ENCODE results near the gene SORCS3. TPM values are rescaled to one million over a fixed set of nuclear protein-coding genes. Genes with fewer than 3 reads are reported as not detected.

Gene SORCS3
- total and polyA plus RNA-seq, 4 donors = 0.93 TPM; not detected in 3

DNA sequence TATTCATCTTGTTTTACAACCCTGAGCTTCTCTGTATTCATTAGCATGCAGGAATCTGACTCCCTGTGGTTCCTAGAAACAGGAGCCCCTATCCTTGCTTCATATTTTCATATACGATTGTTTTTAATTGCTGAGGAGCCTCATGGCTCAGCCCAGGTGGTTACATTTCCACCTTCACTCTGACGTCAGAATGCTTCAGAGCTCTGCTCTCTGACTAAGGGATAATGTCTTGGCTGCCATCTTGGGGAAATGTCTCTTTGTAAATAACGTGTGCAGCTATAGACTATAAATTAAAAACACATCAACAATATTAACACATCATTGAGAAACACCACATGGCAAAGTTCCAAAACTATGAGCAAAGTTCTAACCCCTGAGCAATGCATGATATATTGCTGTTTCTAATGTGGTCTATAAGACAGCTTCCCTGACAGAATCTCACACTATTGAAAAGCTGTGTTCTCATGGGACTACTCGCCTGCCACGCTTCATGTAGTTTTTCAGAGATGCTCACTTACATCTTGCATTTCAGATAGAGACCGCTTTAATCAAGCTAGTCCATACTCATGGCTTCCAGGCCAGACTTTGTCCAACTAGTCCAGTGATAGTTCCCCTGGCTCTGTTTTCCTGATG is 227.0 kb downstream of the SORCS3 start:
- Histone ChIP-seq H3K4me3 (ENCODE audit: low read depth in 1 of 3, low read length in 3 of 3) (no peak overlapping the region), H3K9me3 (ENCODE audit: control insufficient read depth in 4 of 4, low read length in 3 of 4) (peaks cover 0 to 2% (median 0%) of the 10 kb centered on the region in 4 donors), H3K36me3 (ENCODE audit: control insufficient read depth in 4 of 4, insufficient read depth in 3 of 4, low read depth in 1 of 4, low read length in 3 of 4) (no peaks in the 10 kb centered on the region), H3K4me1 (ENCODE audit: control insufficient read depth in 4 of 4, insufficient read depth in 4 of 4, low read length in 3 of 4) (no peaks in the 10 kb centered on the region), H3K27ac (ENCODE audit: low read depth in 1 of 2, low read length in 2 of 2) (no peak overlapping the region), H3K9ac (ENCODE audit: low read depth in 1 of 2, low read length in 2 of 2) (no peak overlapping the region), H3K27me3 (ENCODE audit: control insufficient read depth in 4 of 4, insufficient read depth in 4 of 4, low read length in 3 of 4) (peaks cover 0 to 3% (median 1%) of the 10 kb centered on the region in 4 donors)
- 74% methylated on average over 6 of the region's 6 CpGs for WGBS
- TF ChIP-seq SP1 (IDR thresholded peaks at IDR 0.05) (no peak), HNF4G (IDR thresholded peaks at IDR 0.05) (no peak), NR2F2 (IDR thresholded peaks at IDR 0.05) (no peak), FOXA2 (IDR thresholded peaks at IDR 0.05) (no peak), FOXA1 (IDR thresholded peaks at IDR 0.05) (no peak), EGR1 (IDR thresholded peaks at IDR 0.05; ENCODE audit: low read depth in 2 of 2) (no peak), RAD21 (IDR thresholded peaks at IDR 0.05) (no peak), TAF1 (conservative IDR thresholded peaks at IDR 0.05) (no peak), GABPA (IDR thresholded peaks at IDR 0.05 in 1 of 2, conservative IDR thresholded peaks at IDR 0.05 in 1 of 2) (no peak), YY1 (IDR thresholded peaks at IDR 0.05) (no peak)
- TF ChIP-seq, protein P1, sequence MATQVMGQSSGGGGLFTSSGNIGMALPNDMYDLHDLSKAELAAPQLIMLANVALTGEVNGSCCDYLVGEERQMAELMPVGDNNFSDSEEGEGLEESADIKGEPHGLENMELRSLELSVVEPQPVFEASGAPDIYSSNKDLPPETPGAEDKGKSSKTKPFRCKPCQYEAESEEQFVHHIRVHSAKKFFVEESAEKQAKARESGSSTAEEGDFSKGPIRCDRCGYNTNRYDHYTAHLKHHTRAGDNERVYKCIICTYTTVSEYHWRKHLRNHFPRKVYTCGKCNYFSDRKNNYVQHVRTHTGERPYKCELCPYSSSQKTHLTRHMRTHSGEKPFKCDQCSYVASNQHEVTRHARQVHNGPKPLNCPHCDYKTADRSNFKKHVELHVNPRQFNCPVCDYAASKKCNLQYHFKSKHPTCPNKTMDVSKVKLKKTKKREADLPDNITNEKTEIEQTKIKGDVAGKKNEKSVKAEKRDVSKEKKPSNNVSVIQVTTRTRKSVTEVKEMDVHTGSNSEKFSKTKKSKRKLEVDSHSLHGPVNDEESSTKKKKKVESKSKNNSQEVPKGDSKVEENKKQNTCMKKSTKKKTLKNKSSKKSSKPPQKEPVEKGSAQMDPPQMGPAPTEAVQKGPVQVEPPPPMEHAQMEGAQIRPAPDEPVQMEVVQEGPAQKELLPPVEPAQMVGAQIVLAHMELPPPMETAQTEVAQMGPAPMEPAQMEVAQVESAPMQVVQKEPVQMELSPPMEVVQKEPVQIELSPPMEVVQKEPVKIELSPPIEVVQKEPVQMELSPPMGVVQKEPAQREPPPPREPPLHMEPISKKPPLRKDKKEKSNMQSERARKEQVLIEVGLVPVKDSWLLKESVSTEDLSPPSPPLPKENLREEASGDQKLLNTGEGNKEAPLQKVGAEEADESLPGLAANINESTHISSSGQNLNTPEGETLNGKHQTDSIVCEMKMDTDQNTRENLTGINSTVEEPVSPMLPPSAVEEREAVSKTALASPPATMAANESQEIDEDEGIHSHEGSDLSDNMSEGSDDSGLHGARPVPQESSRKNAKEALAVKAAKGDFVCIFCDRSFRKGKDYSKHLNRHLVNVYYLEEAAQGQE (IDR thresholded peaks at IDR 0.05) = no peak
- TF ChIP-seq, protein P2, sequence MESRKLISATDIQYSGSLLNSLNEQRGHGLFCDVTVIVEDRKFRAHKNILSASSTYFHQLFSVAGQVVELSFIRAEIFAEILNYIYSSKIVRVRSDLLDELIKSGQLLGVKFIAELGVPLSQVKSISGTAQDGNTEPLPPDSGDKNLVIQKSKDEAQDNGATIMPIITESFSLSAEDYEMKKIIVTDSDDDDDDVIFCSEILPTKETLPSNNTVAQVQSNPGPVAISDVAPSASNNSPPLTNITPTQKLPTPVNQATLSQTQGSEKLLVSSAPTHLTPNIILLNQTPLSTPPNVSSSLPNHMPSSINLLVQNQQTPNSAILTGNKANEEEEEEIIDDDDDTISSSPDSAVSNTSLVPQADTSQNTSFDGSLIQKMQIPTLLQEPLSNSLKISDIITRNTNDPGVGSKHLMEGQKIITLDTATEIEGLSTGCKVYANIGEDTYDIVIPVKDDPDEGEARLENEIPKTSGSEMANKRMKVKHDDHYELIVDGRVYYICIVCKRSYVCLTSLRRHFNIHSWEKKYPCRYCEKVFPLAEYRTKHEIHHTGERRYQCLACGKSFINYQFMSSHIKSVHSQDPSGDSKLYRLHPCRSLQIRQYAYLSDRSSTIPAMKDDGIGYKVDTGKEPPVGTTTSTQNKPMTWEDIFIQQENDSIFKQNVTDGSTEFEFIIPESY (IDR thresholded peaks at IDR 0.05) = no peak
- TF ChIP-seq, protein P3, sequence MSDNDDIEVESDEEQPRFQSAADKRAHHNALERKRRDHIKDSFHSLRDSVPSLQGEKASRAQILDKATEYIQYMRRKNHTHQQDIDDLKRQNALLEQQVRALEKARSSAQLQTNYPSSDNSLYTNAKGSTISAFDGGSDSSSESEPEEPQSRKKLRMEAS (IDR thresholded peaks at IDR 0.05) = no peak
- TF ChIP-seq, protein P4, sequence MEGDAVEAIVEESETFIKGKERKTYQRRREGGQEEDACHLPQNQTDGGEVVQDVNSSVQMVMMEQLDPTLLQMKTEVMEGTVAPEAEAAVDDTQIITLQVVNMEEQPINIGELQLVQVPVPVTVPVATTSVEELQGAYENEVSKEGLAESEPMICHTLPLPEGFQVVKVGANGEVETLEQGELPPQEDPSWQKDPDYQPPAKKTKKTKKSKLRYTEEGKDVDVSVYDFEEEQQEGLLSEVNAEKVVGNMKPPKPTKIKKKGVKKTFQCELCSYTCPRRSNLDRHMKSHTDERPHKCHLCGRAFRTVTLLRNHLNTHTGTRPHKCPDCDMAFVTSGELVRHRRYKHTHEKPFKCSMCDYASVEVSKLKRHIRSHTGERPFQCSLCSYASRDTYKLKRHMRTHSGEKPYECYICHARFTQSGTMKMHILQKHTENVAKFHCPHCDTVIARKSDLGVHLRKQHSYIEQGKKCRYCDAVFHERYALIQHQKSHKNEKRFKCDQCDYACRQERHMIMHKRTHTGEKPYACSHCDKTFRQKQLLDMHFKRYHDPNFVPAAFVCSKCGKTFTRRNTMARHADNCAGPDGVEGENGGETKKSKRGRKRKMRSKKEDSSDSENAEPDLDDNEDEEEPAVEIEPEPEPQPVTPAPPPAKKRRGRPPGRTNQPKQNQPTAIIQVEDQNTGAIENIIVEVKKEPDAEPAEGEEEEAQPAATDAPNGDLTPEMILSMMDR (IDR thresholded peaks at IDR 0.05; ENCODE audit: low read depth, low read length, missing input control) = no peak
- TF ChIP-seq, protein P5, sequence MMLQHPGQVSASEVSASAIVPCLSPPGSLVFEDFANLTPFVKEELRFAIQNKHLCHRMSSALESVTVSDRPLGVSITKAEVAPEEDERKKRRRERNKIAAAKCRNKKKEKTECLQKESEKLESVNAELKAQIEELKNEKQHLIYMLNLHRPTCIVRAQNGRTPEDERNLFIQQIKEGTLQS (IDR thresholded peaks at IDR 0.05) = no peak
- DNase-seq (ENCODE audit: low spot score) = no peak

DNA sequence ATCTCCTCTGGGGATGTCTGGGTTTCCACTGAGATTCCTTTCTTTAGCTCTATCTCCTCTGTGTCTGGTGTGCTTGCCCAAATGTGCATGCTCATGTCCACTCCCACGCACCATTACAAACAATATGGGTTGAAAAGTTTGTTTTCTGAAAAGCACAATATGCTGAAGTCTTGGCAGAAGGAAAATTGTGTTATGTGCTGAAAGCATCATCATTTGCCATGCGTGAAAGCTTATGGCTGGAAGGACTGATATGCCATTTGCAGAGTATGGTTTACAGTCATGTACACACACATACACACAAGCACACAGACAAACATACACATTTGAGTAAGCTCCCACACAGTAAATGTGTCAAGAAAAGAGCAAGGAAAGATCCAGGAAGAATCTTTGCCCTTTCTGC is 231.6 kb downstream of the SORCS3 start:
- WGBS = 70% methylated on average over 2 of the region's 2 CpGs
- Histone ChIP-seq H3K36me3 (ENCODE audit: control insufficient read depth in 4 of 4, insufficient read depth in 3 of 4, low read depth in 1 of 4, low read length in 3 of 4) (no peaks in the 10 kb centered on the region), H3K9me3 (ENCODE audit: control insufficient read depth in 4 of 4, low read length in 3 of 4) (no peaks in the 10 kb centered on the region), H3K4me1 (ENCODE audit: control insufficient read depth in 4 of 4, insufficient read depth in 4 of 4, low read length in 3 of 4) (no peaks in the 10 kb centered on the region), H3K9ac (ENCODE audit: low read depth in 1 of 2, low read length in 2 of 2) (no peak overlapping the region), H3K27ac (ENCODE audit: low read depth in 1 of 2, low read length in 2 of 2) (no peak overlapping the region), H3K4me3 (ENCODE audit: low read depth in 1 of 3, low read length in 3 of 3) (no peak overlapping the region), H3K27me3 (ENCODE audit: control insufficient read depth in 4 of 4, insufficient read depth in 4 of 4, low read length in 3 of 4) (peaks cover 0 to 3% (median 0%) of the 10 kb centered on the region in 4 donors)
- DNase-seq (ENCODE audit: low spot score) = no peak
- no peak for TF ChIP-seq GABPA (IDR thresholded peaks at IDR 0.05 in 1 of 2, conservative IDR thresholded peaks at IDR 0.05 in 1 of 2)
- TF ChIP-seq, protein P2 (IDR thresholded peaks at IDR 0.05) = no peak
- no peak for TF ChIP-seq JUND (IDR thresholded peaks at IDR 0.05)
- no peak for TF ChIP-seq EGR1 (IDR thresholded peaks at IDR 0.05; ENCODE audit: low read depth in 2 of 2)
- TF ChIP-seq TAF1 (conservative IDR thresholded peaks at IDR 0.05) = no peak
- no peak for TF ChIP-seq HNF4A (conservative IDR thresholded peaks at IDR 0.05)
- TF ChIP-seq RAD21 (IDR thresholded peaks at IDR 0.05) = no peak
- TF ChIP-seq, protein P3 (IDR thresholded peaks at IDR 0.05) = no peak
- TF ChIP-seq FOXA2 (IDR thresholded peaks at IDR 0.05) = no peak
- no peak for TF ChIP-seq FOXA1 (IDR thresholded peaks at IDR 0.05)
- TF ChIP-seq, protein P4 (IDR thresholded peaks at IDR 0.05; ENCODE audit: low read depth, low read length, missing input control) = no peak
- no peak for TF ChIP-seq HNF4G (IDR thresholded peaks at IDR 0.05)
- no peak for TF ChIP-seq SP1 (IDR thresholded peaks at IDR 0.05)
- TF ChIP-seq, protein P5 (IDR thresholded peaks at IDR 0.05) = no peak
